IPS-NIHi7 (cell line): ENCODE measurements around the gene TMEM135.
"Not testable (repeated sequence)": the region's sequence is repeated elsewhere in the genome, so short reads cannot be mapped to it uniquely, and the experiment has no call there.

ENCODE experiments used
- DNase-seq: peaks from one replicate; pipeline ENCODE4 v3.0.0; 2012; ENCODE audit warnings: mixed read lengths; ENCODE audit errors: extremely low spot score

TMEM135 gene

DNA sequence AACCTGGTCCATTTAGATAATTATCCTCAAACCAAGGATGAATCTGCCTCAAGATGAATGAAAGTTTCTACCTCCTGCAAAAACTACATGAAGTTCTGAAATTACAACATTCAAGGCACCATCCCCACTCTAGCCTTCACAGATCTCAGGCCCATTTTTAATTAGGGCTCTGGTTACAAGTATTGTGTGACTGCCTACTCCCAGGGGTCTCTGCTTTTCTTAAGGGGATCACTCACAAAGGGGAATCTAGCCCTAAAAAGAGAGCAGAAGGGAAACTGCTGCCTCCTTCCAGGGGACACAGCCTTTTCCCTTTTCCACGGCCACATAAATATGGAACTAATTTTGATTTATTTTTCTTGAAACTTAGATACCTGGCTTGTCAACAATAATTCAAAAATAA lies 17.4 kb upstream of the TMEM135 start:
- DNase-seq, result no peak

DNA sequence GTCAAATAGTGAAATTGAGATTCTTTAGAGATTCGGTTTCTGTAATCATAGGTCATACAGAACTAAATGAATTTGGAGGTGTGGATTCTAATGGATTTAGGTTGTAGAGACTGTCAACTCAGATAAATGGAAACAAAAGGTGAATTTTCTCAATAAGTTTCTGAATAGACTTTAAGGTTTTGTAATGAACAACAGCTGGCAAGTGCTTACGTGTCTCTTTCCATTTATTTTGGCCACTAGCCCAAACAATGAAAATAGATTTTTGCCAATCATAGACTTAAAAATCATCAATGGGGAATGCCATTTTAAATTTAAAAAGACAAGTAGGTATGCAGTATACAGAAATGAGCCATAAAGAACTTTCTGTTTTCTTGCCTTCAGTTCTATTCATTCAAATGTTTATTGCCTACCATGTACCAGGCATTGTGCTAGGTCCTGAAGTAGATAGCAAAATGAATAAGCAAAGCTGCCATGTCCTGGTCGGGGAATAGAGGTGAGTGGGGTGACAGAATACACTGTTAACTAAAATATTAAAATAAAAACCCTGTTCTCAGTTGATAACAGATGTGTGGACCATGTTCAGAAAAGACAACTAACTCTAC lies 16.9 kb upstream of the TMEM135 start:
- DNase-seq, result no peak

DNA sequence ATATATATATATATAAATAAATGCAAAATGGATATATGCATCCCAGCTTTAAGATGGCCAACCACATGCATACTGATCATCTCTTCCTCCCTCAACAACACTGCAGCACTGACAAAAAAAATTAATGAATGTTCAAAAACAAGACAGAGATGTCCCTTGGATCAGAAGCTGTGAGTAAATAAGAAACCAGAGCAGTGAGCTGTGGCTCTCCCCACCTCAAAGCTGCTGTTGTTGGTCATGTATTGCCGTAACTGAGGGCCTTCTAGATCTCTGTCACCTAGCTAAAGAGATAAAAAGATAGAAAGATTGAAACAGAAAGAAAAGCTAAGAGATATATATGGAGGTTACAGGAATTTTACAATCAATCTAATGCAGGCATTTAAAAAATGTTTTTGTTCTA lies 15.5 kb upstream of the TMEM135 start:
- DNase-seq, result no peak

DNA sequence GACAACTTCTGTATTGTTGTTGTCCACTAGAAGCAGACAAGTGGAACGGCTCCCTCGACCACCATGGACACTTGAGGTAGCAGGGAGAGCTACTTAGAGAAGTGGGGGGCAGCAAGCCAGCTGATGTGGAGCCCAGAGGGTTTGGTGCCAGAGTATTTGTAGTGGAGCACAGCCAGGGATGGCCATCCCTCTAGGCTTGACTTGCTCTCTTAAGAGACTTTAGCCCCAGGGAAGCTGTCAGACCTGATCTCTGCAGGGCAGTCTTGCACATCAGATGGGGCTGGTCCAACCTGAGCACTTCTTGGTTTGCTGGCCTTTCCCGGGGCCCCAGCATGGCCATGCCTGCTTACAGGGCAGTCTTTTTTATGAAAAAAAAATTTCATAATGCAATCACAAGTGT lies 15.0 kb upstream of the TMEM135 start:
- DNase-seq, result no peak

DNA sequence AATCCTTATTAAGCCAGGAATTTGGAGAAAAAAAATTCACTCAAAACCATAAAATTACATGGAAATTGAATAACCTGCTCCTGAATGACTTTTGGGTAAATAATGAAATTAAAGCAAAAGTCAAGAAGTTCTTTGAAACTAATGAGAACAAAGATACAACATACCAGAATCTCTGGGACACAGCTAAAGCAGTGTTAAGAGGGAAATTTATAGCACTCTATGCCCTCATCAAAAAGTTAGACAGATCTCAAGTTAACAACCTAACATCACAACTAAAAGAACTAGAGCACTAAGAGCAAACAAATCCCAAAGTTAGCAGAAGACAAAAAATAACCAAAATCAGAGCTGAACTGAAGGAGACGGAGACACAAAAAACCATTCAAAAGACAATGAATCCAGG lies 11.3 kb upstream of the TMEM135 start:
- not testable (repeated sequence) for DNase-seq

DNA sequence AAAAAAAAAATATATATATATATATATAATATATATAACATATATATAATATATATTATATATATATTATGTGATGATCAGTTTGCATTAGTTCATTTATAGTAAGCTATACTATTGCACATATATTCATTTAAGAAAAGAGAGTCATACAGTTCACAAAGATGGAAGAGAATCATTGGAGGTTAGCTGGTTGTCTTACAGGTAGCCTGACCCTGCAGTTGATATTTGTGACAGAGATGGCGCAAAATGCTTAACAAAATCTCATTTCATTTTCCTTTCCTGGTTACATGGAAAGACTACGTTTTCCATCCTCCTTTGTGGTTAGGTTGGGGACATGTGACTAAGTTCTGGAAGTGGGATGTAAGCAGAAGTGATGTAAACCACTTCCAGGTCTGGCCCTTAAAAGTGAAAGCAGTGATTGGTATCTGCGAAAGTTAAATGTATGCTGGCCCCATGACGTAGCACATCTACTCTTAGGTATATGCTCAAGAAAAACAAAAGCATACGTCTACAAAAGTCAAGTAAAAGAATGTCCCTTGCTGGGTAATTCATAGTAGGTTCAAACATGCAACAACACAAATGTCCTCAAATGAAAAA lies 7.2 kb upstream of the TMEM135 start:
- DNase-seq, result no peak

DNA sequence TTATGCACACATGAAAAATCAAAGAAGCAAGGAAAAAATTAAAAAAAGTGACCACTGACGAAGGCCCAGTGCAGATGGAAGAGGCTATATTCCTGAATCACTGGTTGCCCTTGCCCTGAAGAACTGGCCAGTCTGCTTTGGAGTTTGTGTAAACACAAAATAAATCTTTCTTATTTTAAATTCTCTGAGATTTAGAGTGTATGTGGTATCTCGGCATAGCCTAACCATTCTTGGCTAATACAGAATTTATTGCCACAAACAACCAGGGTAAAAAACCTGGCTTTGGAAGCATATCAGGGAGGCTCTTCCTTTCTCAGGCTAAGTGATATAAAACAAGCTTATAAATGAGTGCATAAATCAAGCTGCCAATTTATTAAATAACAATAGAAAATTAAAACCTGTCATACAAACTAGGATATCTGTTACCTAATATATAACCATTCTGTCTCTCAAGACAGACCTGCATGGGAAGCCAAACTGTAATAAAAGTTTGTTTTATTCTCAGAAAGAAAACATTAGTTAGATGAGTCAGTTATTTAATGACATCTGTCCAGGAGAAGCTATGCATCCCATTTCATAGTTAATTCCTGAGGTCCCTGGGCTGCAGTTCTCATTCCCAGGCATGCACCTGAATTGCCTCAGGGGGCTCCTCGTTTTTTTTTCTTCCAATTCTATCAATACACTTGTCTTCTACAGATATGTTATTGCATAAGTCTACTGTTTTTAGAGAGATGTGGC lies 6.1 kb upstream of the TMEM135 start:
- no peak for DNase-seq

DNA sequence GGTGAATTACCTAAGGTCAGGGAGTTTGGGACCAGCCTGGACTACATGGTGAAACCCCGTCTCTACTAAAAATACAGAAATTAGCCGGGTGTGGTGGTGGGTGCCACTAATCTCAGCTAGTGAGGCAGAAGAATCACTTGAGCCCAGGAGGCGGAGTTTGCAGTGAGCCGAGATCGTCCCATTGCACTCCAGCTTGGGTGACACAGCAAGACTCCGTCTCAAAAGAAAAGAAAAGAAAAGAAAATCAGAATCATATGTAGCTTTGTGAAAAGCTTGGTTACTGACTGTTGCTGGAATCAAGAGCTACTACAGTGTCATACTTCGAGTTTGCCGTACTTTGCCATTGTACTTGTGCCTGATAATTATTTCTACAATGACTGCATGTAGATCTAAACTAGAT lies 4.2 kb upstream of the TMEM135 start:
- DNase-seq, result no peak

DNA sequence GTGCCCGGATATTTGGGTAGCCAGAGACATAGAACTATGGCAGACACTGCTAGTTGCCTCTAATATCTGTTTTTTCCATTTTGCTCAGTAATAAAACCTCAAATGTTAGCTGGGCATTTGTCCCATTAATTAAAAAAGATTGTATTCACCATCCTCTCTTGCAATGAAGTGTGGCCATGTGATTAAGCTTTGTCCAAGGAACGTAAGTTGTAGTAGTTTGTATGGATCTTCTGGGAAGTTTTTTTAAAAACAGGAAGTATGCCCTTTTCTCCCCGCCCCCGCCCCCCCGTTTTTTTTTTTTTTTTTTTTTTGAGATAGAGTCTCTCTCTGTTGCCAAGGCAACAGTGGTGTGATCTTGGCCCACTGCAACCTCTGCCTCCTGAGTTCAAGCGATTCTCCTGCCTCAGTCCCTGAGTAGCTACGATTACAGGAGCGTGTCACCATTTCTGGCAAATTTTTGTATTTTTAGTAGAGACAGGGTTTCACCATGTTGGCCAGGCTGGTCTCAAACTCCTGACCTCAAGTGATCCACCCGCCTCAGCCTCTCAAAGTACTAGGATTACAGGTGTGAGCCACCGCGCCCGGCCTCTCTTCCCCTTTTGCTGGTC lies 1.7 kb upstream of the TMEM135 start:
- no peak for DNase-seq

DNA sequence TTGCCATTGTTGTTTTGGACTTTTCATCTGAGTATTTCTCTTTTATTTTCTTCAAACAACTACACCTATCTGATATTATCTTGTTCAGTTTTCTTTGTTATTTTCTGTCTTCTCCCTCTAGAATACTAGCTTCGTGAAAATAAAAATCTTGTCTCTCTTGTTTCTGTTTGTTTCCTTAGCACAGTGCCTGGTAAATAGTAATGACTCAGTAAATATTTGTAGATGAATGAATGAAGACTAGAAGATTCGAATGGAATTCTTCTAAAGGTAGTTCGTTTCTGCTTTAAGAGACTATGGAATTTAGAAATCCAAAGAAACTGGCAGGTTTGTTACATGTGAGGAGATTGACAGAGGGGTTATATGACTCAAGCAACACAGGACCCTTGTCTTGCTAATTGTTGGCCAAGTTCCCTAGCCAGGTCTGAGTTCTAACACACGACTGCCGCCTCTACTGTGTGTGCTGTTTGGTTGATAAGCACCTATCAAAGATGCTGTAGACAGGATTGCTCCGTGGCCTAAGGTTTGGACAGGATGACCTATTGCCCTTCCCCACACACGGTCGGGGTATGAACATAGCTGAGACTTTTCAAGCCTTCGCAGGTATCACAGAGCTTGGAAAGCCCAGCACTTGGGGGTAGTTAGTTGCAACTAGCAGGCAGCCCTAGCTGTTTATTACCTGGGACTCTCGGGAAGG lies 831 bp upstream of the TMEM135 start:
- DNase-seq, result peak; percentile 23

DNA sequence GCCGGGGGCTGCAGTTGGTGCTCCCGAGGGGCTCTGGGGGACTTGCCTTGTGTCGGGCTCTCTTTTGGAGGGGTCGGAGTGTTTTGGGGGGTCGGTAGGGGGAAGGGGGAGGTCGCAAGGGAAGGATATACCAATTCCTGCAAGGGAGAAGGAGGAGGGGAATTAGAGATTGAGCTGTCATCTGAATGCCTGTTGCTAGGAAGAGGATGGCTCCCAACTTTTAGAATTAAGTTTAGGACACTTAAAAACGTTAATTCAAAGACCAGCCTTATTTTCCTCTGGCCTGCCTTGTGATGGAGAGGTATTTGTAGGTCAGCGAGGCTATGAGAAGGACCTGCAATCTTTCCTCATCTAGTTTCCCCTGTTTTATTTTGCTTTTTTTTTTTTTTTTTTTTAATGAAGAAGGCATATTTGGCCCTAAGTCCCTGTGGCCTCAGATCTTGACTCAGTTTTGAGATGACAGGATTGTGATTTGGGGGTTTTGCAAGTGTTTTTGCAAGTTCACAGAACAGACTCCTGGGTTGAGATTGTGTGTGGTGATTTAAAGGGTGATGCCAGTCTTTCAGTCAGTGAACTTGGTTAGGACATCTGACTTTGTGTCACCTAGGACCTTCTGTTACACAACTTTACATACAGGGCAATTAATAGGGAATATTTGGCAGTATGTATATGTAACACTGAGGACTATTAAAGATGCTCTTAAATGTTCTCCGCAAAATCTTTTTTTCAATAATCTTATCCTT lies 672 bp downstream of the TMEM135 start:
- DNase-seq, result peak; percentile 15

DNA sequence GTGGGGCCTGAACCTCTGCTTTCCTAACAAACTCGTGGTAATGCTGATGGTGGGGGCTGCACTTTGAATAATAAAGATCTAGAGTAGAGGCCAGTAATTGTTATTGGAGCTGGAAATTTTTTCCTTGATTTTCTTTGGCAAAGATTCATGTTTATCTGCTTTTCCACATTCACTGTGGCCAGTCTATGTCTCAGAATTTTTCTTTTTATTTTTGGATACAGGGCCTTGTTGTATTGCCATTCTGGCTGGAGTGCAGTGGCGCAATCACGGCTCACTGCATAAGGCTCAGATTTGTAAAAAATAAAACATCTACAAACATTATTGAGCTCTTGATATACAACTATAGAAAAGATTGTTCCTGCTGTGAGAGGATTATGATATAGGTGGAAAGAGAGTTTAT lies 1.6 kb downstream of the TMEM135 start:
- no peak for DNase-seq

DNA sequence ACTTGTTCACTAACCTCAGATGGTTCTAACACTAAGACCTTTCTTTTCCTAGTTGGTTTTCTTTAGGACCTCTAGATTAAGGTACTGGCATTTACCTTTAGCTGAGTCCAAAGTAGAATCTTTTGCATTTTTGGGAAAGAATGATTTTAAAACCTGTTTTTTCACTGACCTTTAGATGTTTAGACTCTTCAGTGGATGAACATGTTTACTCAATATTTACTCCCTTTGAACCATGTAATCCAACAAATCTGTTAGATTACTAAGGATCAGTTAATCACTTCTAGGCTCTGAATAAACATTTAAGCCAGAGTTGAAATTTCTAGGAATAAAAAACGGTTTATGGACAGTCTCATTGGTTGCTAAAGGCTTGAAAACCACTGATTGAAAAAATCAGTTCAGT lies 6.2 kb downstream of the TMEM135 start:
- no peak for DNase-seq

DNA sequence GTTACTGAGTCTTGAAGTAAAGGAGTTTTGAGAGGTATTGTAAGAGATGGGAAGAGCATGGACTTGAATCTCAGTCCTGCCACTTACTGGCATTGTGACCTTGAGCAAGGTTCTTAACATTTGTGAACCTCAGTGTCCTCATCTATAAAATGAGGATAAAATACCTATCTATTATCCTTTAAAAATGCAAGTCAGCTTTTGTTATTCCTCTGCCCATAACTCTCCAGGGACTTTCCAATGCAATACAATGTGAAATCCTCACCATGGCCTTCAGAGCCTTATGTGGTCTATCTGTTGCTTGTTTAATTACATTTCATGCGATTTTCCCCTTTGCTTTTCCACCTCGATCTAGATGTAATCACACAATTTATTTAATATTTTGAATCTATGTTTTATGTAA lies 9.1 kb downstream of the TMEM135 start:
- no peak for DNase-seq

DNA sequence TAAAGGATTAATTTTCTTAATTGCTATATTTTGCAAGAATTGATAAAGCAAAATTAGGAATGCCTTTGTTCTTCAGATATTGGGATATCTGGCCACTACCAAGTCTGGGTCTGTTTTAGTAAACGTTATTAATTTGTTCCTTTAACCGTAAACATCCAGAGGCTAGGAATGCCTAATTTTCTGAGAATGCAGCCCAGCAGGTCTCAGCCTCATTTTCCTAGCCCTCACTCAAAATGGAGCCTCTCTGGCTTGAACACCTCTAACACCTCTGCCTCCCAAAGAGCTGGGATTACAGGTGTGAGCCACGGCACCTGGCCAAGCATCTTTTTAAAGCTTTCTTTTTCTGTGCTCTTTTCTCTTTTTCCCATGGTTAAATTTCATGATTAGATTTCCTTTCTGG lies 18.4 kb downstream of the TMEM135 start:
- no peak for DNase-seq

DNA sequence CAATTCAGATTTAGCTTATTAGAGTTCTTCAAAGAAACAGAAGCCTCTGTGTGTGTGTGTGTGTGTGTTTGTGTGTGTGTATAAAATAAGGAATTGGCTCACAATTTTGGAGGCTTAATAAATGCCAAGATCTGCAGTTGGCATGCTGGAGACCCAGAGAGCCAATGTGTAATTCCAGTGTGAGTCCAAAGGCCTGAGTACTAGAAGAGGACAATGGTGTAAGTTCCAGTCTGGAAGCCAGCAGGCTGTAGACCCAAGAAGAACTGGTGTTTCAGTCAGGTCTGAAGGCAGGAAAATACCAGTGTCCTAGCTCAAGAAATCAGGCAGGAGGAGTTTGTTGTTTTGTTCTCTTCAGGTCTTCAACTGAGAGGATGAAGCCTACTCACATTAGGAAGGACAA lies 20.0 kb downstream of the TMEM135 start:
- DNase-seq, result no peak

DNA sequence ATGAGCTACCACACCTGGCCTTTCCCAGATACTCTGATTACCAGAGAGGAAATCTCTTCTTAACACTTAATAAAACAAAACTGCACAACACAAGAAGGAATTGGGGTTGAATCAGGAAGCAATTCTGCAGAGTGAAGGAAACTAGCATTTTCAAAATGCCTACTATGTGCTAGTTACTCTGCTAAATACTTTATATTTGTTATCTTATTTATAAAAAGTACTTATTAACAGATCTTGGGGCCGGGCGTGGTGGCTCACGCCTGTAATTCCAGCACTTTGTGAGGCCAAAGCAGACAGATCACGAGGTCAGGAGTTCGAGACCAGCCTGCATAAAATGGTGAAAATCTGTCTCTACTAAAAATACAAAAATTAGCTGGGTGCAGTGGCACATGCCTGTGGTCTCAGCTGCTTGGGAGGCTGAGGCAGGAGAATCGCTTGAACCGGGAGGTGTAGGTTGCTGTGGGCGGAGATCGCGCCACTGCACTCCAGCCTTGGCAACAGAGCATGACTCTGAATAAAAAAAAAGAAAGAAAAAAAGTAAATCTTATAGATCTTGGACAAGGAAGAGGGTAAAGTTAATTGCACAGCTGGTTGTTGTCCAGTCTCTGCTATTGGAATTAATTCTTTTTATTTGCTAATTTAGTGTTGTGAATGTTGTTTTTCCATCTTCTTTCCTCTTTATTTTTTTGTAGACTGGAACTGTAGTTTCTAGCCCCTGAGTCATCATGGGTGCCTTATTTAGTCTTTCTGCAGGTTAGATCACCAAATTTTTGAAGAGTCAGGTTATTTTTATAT lies 22.1 kb downstream of the TMEM135 start:
- no peak for DNase-seq

DNA sequence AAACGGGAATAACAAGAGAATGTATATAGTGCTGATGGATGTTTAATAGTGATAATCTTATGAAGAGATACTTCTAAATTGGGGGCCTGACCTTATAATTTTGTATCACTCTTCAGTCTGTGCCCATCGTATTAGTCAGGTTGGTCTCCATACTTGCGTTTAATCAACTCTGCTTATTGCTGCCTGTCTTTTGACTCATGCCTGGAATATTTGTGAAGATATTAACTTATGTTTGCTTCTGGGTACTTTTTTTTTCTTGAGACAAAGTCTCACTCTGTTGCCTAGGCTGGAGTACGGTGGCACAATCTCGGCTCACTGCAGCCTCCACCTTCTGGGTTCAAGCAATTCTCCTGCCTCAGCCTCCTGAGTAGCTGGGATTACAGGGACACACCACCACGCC lies 24.0 kb downstream of the TMEM135 start:
- DNase-seq, result no peak

DNA sequence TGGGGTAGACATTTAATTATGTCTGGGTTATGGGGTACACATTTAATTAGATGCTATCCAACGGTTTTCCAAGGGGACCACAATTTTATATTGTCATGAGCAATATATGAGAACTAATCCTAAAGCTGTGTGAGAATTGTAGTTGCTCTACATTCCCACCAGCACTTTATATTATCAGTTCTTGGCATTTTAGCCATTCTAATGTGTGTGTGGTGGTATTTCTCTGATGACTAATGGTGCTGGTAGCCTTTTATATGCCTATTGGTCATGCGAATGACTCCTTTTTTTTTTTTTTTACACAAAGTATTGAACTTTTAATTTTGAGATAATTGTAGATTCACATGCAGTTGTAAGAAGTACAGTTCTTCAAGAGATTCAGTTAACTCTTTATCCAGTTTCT lies 26.2 kb downstream of the TMEM135 start:
- DNase-seq, result no peak

DNA sequence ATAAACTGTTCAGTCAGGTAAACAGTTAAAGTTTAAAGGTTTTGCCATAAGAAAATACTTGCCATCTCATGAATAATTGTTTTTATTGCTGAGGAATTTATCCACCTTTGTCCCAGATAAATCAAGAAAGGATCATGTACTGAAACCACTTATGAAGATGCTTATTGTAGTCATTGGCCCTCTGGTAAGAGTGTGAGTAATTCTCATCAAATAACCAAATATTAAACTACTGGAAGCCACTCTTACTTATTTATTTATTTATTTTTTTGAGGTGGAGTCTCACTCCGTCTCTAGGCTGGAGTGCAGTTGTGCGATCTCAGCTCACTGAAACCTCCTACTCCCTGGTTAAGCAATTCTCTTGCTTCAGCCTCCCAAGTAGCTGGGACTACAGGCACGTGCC lies 35.1 kb downstream of the TMEM135 start:
- no peak for DNase-seq

DNA sequence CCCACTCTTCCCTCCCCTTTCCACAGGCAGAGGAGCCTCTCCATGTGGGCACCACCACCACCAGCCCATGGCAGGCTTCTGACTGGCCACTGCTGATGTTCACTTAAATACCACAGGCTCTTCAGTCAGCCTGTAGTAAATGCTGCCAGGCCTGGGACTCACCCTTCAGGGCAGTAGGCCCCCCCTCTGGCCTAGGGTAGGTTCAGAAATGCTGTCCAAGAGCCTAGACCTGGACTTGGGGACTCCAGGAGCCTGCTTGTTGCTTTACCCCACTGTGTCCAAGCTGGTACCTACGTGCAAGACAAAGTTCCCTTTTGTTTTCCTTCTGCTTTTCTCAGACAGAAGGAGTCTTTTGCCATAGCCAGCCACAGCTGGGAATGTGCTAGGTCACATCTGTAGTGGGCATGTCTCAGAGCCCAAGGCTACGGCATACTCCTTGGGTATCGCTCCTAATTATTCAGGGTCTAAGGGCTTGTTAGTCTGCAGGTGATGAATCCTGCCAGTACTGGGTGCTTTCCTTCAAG lies 38.6 kb downstream of the TMEM135 start:
- no peak for DNase-seq
